HG02973 (cell line): ENCODE results near the gene RAG1.
"Not testable (repeated sequence)": the region's sequence is repeated elsewhere in the genome, so short reads cannot be mapped to it uniquely, and the experiment has no call there.

Experiments used
- ATAC-seq: cut with Tn5 transposase; IDR thresholded peaks from one replicate; pipeline ENCODE4 v1.9.1; 2021; ENCODE audit warnings: moderate library complexity; ENCODE audit not compliant: unreplicated experiment

The RAG1 gene

DNA sequence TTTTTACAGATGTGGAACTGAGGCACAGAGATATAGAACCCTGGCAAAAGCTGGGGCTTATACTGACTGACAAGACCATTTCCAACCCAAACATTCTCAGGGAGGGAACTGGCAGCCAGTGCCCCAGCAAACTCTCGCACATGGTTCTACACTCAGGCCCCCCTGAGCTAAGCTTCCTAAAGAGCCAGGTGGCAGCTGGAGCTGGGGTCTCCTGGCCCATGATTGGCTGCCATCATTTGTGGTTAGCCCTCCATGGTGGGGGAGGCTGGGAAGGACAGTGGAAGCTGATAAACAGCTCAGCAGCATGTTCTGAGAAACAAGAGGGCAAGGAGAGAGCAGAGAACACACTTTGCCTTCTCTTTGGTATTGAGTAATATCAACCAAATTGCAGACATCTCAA, at the start of gene RAG1:
Gene RAG1 (plus strand): TSS at position 314 of the 400 bp plus-strand sequence. CDS start 5,298 bp downstream, outside the sequence.
- ATAC-seq: no peak

- ATAC-seq: no peak
Measured at GRCh38 chr11:36530840-36531239, 37.0 kb upstream of the RAG1 start.

GRCh38 chr11:36532941-36533601, 34.7 kb upstream of the RAG1 start:
- no peak for ATAC-seq

GRCh38 chr11:36534276-36534840, 33.4 kb upstream of the RAG1 start:
- ATAC-seq: no peak

DNA sequence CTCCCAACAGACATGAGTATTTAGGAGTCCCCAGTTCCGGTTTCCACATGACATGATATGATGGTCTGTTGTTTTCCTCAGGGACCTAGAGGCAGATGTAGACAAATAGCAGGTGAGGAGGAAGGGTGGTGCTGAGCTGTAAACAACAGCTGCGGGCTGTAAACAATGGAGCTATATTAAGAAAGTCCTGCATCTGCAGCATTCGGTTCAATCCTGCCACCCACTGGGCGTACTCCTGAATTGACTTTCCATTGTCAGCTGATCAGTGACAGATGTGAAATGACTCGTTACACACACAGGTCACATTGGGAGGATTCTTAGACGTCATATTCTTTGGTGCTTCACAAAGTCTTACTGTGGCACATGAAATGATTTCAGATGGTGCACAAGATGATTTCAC, 26.8 kb upstream of the RAG1 start:
- peak; percentile 99 for ATAC-seq

DNA sequence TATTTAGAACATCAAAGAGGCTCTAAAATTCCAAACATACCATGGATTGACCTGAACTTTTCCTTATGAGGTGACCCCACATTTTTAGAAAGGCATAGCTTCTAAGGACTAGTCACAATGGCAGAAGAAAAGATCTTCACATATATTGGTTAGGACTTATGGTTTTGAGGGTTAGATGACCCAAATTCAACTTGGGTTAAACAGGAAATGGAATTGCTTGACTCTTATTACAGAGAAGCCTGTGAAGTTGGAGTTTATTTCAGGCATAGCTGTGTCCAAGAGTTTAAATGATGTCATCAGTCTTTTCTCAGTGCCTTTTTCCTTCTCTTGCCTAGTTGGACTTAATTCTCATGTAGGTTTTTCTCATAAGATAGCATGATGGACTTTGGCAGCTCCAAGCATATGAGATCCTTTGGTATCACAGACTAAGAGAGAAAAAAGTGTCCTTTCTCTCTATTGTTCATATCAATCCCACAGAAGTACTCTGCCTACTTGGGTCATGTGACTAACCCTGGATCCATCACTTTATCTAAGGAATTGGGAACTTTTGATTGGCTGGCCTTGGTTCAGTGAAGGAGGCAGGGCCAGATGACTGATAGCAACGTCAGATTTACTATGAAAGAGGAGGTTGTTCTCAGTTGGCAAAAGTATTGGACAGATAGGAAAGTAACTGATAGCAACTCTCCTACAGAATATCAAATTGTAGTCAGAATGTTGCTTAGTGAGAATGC, 17.3 kb upstream of the RAG1 start:
- no peak for ATAC-seq

DNA sequence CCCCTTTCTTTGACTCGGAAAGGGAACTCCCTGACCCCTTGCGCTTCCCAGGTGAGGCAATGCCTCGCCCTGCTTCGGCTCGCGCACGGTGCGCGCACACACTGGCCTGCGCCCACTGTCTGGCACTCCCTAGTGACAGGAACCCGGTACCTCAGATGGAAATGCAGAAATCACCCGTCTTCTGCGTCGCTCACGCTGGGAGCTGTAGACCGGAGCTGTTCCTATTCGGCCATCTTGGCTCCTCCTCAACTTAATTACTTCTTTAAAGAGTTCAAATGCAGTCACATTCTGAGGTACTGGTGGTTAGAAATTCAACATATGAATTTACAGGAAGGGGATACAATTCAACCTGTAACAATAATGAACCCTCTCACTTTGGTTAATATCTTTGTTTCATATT, 10.4 kb upstream of the RAG1 start:
- ATAC-seq: not testable (repeated sequence)

- no peak for ATAC-seq
Measured at GRCh38 chr11:36557991-36558390, 9.8 kb upstream of the RAG1 start.

- peak; percentile 97 for ATAC-seq
Measured at GRCh38 chr11:36558571-36559413, 9.0 kb upstream of the RAG1 start.

- peak; percentile 70 for ATAC-seq
Measured at GRCh38 chr11:36564376-36565030, 3.3 kb upstream of the RAG1 start.

- no peak for ATAC-seq
Measured at GRCh38 chr11:36565031-36565610, 2.7 kb upstream of the RAG1 start.

DNA sequence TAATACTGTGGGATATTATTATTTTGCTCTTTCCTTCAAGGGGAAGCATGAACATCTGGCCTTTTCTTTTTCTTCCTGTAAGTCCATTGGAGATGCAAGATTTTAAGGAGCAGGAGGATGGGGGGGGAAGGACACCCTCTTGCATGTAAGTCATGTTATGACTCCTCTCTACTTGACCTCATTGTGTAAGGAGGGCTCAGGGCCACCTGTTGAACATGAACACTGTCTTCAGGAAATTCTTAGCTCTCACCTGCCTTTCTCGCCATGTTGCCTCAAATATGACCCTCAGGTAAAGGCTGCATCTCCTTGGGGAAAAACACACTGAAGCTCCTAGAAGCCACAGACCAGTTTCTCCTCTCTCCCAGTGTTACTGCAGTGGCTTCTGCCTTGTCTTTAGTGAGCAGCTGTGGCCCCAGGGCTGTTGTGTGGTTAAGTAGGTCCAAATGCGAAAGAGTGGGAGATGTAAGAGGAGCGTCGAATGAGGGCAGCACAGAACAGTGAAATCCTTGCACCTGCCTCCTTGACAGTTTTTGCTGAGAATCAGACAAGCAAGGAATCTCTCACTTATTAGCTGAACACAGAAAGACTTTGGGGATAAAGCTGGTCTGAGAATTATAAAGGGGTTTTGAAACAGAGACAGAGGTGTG, 1.3 kb upstream of the RAG1 start:
- no peak for ATAC-seq

GRCh38 chr11:36569095-36569494, 1.3 kb downstream of the RAG1 start:
- no peak for ATAC-seq

- ATAC-seq: no peak
Measured at GRCh38 chr11:36574486-36574885, 6.7 kb downstream of the RAG1 start.

DNA sequence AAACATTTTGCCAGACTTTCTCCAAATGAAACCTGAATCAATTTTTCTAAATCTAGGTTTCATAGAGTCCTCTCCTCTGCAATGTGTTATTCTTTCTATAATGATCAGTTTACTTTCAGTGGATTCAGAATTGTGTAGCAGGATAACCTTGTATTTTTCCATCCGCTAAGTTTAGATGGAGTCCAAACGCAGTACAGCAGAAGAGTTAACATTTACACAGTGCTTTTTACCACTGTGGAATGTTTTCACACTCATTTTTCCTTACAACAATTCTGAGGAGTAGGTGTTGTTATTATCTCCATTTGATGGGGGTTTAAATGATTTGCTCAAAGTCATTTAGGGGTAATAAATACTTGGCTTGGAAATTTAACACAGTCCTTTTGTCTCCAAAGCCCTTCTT, 9.6 kb downstream of the RAG1 start:
- ATAC-seq: no peak

GRCh38 chr11:36577859-36578258, 10.1 kb downstream of the RAG1 start:
- no peak for ATAC-seq

DNA sequence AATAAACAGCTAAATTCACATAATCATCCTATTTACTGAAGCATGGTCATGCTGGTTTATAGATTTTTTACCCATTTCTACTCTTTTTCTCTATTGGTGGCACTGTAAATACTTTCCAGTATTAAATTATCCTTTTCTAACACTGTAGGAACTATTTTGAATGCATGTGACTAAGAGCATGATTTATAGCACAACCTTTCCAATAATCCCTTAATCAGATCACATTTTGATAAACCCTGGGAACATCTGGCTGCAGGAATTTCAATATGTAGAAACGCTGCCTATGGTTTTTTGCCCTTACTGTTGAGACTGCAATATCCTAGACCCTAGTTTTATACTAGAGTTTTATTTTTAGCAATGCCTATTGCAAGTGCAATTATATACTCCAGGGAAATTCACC, 10.7 kb downstream of the RAG1 start:
- no peak for ATAC-seq

DNA sequence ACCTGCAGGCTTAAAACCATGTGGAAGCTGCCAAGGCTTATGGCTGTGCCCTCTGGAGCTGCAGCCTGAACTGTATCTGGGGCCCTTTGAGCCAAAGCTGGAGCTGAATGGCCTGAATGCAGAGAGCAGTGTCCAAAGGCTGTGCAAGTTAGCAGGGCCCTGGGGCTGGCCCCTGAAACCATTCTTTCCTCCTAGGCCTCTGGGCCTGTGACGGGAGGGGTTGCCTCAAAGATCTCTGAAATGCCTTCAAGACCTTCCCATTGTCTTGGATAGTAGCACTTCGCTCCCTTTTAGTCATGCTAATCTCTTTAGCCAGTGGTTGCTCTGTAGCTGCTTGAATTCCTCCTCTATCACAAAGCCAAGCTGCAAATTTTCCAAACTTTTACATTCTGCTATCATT, 13.7 kb downstream of the RAG1 start:
- ATAC-seq: no peak

DNA sequence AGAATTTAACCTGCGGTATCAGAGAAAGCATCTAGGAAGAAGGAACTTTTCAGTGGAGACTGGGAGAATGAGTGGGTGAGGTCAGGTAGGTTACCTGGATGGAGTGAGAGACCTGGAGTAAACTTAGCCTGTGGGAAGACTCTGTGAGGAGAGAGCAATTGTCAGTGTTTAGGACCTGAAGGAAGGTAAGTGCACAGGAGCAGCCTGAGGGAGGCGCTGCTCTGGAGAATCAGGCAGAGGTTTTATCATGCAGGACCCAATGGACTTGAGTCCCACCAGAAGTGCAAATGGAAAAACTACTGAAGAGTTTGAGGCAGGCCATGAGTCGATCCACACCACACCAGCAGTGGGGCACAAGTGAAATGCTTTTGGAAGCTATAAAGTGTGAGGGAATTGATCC, 15.9 kb downstream of the RAG1 start:
- ATAC-seq: no peak

GRCh38 chr11:36586543-36586942, 18.7 kb downstream of the RAG1 start:
- no peak for ATAC-seq
